Suprapubic skin (tissue), 4 donors: ENCODE measurements around the gene RASA3. TPM values are rescaled to one million over a fixed set of nuclear protein-coding genes. Genes with fewer than 3 reads are reported as not detected.

Experiments used
- DNase-seq, 2 donors: peaks; one replicate each; pipeline ENCODE4 v3.0.0-alpha.2; 2019; ENCODE audit warnings: low spot score in 2 of 2
- H3K27ac ChIP-seq: fragments of 200-600 bp; sonication (generic); one replicate; pipeline ENCODE4 v1.5.1; 2019
- H3K27me3 ChIP-seq: fragments of 200-600 bp; sonication (generic); one replicate; pipeline ENCODE4 v1.5.1; 2019
- H3K36me3 ChIP-seq: fragments of 200-600 bp; sonication (generic); one replicate; pipeline ENCODE4 v1.5.1; 2019
- H3K4me1 ChIP-seq: fragments of 200-600 bp; sonication (generic); one replicate; pipeline ENCODE4 v1.5.1; 2019
- H3K4me3 ChIP-seq: fragments of 200-600 bp; sonication (generic); one replicate; pipeline ENCODE4 v1.5.1; 2019; ENCODE audit warnings: mild to moderate bottlenecking
- H3K9me3 ChIP-seq: fragments of 200-600 bp; sonication (generic); one replicate; pipeline ENCODE4 v1.5.1; 2019
- EP300 ChIP-seq: sonication (generic); formaldehyde crosslinking; IDR thresholded peaks from one replicate; pipeline ENCODE4 v1.6.1; 2017; ENCODE audit warnings: antibody characterized with exemption
- POLR2A ChIP-seq, 2 donors: fragments of 450-650 bp; IDR thresholded peaks; one replicate each; pipeline ENCODE4 v1.6.1; 2017; ENCODE audit warnings: antibody characterized with exemption in 2 of 2, mild to moderate bottlenecking in 2 of 2, moderate library complexity in 2 of 2
- POLR2AphosphoS5 ChIP-seq, 3 donors: sonication (generic); formaldehyde crosslinking; IDR thresholded peaks; one replicate each; pipeline ENCODE4 v1.6.1; 2017; ENCODE audit warnings: antibody characterized with exemption in 3 of 3
- WGBS: methylation state at CpG from one replicate; pipeline ENCODE4 v1.1.5; 2018; 5-methylcytosine and 5-hydroxymethylcytosine counted together
- total RNA-seq, 4 donors: library from RNA; depleted of rRNA; stranded (reverse); fragments of >200 nt; gene quantifications; one replicate each; pipeline ENCODE4 v1.1.0, GENCODE V29; 2016
- TF ChIP-seq, protein P1 (sequence below), 2 donors: fragments of 200-600 bp in 1 of 2; fragments of 450-650 bp in 1 of 2; sonication (generic) in 1 of 2; IDR thresholded peaks; one replicate each; pipeline ENCODE4 v1.5.1; 2016 to 2019; ENCODE audit warnings: antibody characterized with exemption in 2 of 2, mild to moderate bottlenecking in 1 of 2, moderate library complexity in 1 of 2

The RASA3 gene
- total RNA-seq, 4 donors from 2014 or later: 15.3 to 37.1 (median 16.4) TPM

DNA sequence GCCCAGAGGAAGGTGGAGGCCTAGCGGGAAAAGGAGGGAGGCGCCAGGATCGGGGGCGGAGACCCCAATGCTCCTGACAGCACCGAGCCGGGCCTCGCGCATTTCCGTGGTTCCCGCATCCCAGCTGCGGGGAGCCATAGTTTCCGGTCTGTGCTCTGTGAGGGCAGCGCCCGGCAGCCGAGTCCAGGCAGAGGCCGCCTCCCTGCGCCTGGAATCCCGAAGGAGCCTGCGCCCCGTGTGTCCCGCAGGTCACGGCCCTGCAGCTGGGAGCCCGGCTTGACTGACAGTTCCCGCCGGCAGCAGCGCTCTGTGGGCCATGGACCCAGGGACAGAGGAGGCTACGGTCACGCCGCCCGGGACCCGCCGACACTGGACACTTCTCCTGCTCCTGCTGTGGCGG, 84.0 kb downstream of the RASA3 start:
- WGBS: 82% methylated on average over 17 of the region's 33 CpGs
- peaks cover 8% of the 10 kb centered on the region for H3K36me3 ChIP-seq
- no peak overlapping the region for H3K27ac ChIP-seq
- H3K27me3 ChIP-seq: no peaks in the 10 kb centered on the region
- DNase-seq: no peak
- TF ChIP-seq POLR2AphosphoS5 (IDR thresholded peaks at IDR 0.05) (no peak), POLR2A (IDR thresholded peaks at IDR 0.05) (no peak)
- no peaks in the 10 kb centered on the region for H3K9me3 ChIP-seq
- no peak overlapping the region for H3K4me3 ChIP-seq
- H3K4me1 ChIP-seq: peaks cover 3% of the 10 kb centered on the region

GRCh38 chr13:114047358-114047881, 85.0 kb downstream of the RASA3 start:
- TF ChIP-seq EP300: no peak
- TF ChIP-seq, protein P1, sequence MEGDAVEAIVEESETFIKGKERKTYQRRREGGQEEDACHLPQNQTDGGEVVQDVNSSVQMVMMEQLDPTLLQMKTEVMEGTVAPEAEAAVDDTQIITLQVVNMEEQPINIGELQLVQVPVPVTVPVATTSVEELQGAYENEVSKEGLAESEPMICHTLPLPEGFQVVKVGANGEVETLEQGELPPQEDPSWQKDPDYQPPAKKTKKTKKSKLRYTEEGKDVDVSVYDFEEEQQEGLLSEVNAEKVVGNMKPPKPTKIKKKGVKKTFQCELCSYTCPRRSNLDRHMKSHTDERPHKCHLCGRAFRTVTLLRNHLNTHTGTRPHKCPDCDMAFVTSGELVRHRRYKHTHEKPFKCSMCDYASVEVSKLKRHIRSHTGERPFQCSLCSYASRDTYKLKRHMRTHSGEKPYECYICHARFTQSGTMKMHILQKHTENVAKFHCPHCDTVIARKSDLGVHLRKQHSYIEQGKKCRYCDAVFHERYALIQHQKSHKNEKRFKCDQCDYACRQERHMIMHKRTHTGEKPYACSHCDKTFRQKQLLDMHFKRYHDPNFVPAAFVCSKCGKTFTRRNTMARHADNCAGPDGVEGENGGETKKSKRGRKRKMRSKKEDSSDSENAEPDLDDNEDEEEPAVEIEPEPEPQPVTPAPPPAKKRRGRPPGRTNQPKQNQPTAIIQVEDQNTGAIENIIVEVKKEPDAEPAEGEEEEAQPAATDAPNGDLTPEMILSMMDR (IDR thresholded peaks at IDR 0.05): no peak
- TF ChIP-seq POLR2AphosphoS5 (IDR thresholded peaks at IDR 0.05): no peak
- TF ChIP-seq POLR2A (IDR thresholded peaks at IDR 0.05): no peak
- DNase-seq: no peak
- Histone ChIP-seq H3K4me1 (peaks cover 5% of the 10 kb centered on the region), H3K27me3 (no peaks in the 10 kb centered on the region), H3K4me3 (no peak overlapping the region), H3K27ac (no peak overlapping the region), H3K9me3 (no peaks in the 10 kb centered on the region), H3K36me3 (peaks cover 13% of the 10 kb centered on the region)
- 89% methylated on average over 18 of the region's 19 CpGs for WGBS

GRCh38 chr13:114046431-114046975, 85.9 kb downstream of the RASA3 start:
- Histone ChIP-seq H3K36me3 (peaks cover 10% of the 10 kb centered on the region), H3K4me3 (no peak overlapping the region), H3K9me3 (no peaks in the 10 kb centered on the region), H3K4me1 (peaks cover 5% of the 10 kb centered on the region), H3K27me3 (no peaks in the 10 kb centered on the region), H3K27ac (no peak overlapping the region)
- TF ChIP-seq POLR2A (IDR thresholded peaks at IDR 0.05) (no peak), EP300 (no peak), POLR2AphosphoS5 (IDR thresholded peaks at IDR 0.05) (no peak)
- TF ChIP-seq, protein P1 (IDR thresholded peaks at IDR 0.05): no peak
- 87% methylated on average over 14 of the region's 14 CpGs for WGBS
- DNase-seq: no peak

DNA sequence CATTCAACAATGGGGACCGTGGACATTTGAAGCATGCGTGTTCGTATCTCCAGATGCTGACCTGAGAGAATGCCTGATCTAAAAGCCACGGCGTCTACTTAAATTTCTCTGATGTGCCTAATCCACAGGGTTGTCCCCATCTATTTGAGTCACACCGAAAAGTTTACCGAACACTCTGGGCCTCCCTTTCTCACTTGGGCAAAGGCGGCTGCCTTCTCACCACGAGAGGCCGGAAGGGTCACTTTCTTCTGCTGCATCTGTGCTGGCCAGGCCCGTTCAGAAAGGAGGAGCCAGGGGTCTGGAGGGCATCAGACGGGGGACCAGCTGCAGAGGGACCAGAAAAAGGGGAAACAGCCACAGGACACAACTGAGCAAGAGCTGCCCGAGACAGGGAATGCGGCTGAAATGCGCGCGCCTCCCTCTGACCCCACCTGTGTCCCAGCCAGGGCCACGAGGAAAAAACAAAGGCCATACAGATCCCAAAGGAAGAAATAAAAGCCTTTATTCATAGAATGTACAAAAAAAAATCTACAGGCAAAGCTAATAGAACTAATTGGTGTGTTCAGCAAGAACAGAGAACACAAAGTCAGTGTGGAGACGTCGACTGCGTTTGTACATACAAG, 87.2 kb downstream of the RASA3 start:
- peak overlapping the region; percentile 62 for H3K27ac ChIP-seq
- no peaks in the 10 kb centered on the region for H3K27me3 ChIP-seq
- DNase-seq: no peak
- WGBS: 87% methylated on average over 21 of the region's 21 CpGs
- H3K9me3 ChIP-seq: no peaks in the 10 kb centered on the region
- H3K4me1 ChIP-seq: peaks cover 5% of the 10 kb centered on the region
- peaks cover 7% of the 10 kb centered on the region for H3K36me3 ChIP-seq
- no peak overlapping the region for H3K4me3 ChIP-seq
- no peak for TF ChIP-seq POLR2AphosphoS5 (IDR thresholded peaks at IDR 0.05)
- TF ChIP-seq, protein P1 (IDR thresholded peaks at IDR 0.05): no peak
- TF ChIP-seq EP300: no peak
- TF ChIP-seq POLR2A (IDR thresholded peaks at IDR 0.05): no peak

DNA sequence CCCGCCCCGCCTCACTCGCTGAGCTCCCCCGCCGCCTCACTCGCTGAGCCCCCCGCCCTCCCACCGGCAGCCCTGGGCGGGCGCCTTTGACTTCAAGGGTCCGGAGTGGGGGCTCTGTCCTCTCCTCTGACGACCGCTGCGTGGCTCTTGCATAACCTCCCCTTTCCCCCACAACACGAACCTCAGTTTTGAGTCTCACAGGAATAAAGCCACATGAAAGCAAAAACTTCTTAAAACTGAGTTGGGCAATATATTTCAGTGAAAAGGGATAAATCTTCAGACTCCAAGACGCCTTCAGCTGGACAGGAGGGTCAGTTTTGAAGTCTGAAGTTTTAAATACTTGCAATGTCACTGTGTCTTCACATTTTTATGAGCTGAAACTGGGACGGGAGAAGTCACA, 87.9 kb downstream of the RASA3 start:
- Histone ChIP-seq H3K36me3 (peaks cover 7% of the 10 kb centered on the region), H3K4me1 (peaks cover 5% of the 10 kb centered on the region), H3K4me3 (no peak overlapping the region), H3K9me3 (no peaks in the 10 kb centered on the region), H3K27ac (peak overlapping the region; percentile 62), H3K27me3 (no peaks in the 10 kb centered on the region)
- TF ChIP-seq POLR2AphosphoS5 (IDR thresholded peaks at IDR 0.05): no peak
- TF ChIP-seq, protein P1 (IDR thresholded peaks at IDR 0.05): no peak
- no peak for TF ChIP-seq EP300
- no peak for TF ChIP-seq POLR2A (IDR thresholded peaks at IDR 0.05)
- WGBS: 72% methylated on average over 7 of the region's 17 CpGs
- DNase-seq: no peak
